GM23338 (cell line): ENCODE data around the gene WDR1. TPM values are rescaled to one million over a fixed set of nuclear protein-coding genes. Genes with fewer than 3 reads are reported as not detected.

ENCODE experiments used
- ATAC-seq: fragments of 200-7000 bp; cut with Tn5 transposase; 3 replicates; pipeline ENCODE4 v1.9.1; 2020
- DNase-seq: peaks from one replicate; pipeline ENCODE4 v3.0.0-alpha.2; 2015; ENCODE audit warnings: low spot score
- H2AFZ ChIP-seq: fragments of 200-600 bp; sonication (generic); 2 replicates; pipeline ENCODE4 v1.8.0; 2016; ENCODE audit warnings: antibody characterized with exemption, mild to moderate bottlenecking, moderate library complexity
- H3F3A ChIP-seq: fragments of 200-600 bp; sonication (generic); replicated peaks from 2 replicates; pipeline ENCODE4 v1.8.0; 2017; ENCODE audit warnings: antibody characterized with exemption, mixed run types, low read depth
- H3K27ac ChIP-seq: fragments of 200-600 bp; sonication (generic); 2 replicates; pipeline ENCODE4 v1.6.1; 2016; ENCODE audit warnings: low read depth
- H3K27me3 ChIP-seq: fragments of 200-600 bp; sonication (generic); 2 replicates; pipeline ENCODE4 v1.8.0; 2016; ENCODE audit warnings: mild to moderate bottlenecking, mixed run types, moderate library complexity; ENCODE audit not compliant: insufficient read depth
- H3K36me3 ChIP-seq: fragments of 200-600 bp; sonication (generic); 2 replicates; pipeline ENCODE4 v1.8.0; 2016; ENCODE audit warnings: mild to moderate bottlenecking; ENCODE audit not compliant: insufficient read depth
- H3K4me1 ChIP-seq: fragments of 200-600 bp; sonication (generic); 2 replicates; pipeline ENCODE4 v1.8.0; 2016; ENCODE audit warnings: mild to moderate bottlenecking, moderate library complexity; ENCODE audit not compliant: insufficient read depth
- H3K4me2 ChIP-seq: fragments of 200-600 bp; sonication (generic); 2 replicates; pipeline ENCODE4 v1.7.1; 2017; ENCODE audit warnings: mixed run types
- H3K4me3 ChIP-seq: fragments of 200-600 bp; sonication (generic); 2 replicates; pipeline ENCODE4 v1.6.1; 2016; ENCODE audit warnings: mixed run types
- H3K79me2 ChIP-seq: fragments of 200-600 bp; sonication (generic); replicated peaks from 2 replicates; pipeline ENCODE4 v1.8.0; 2017; ENCODE audit warnings: mild to moderate bottlenecking; ENCODE audit not compliant: insufficient read depth
- H3K9me2 ChIP-seq: fragments of 200-600 bp; sonication (generic); 2 replicates; pipeline ENCODE4 v1.8.0; 2017; ENCODE audit not compliant: insufficient read depth
- H4K20me1 ChIP-seq: fragments of 200-600 bp; sonication (generic); replicated peaks from 2 replicates; pipeline ENCODE4 v1.8.0; 2017; ENCODE audit warnings: mild to moderate bottlenecking; ENCODE audit not compliant: insufficient read depth
- H3K27ac Mint-ChIP-seq: 2 replicates; pipeline ENCODE4 v1.8.0; 2020; ENCODE audit warnings: inconsistent platforms, mild to moderate bottlenecking, moderate library complexity, mixed read lengths
- H3K27me3 Mint-ChIP-seq: 3 replicates; pipeline ENCODE4 v1.8.0; 2022; ENCODE audit warnings: low read depth, mild to moderate bottlenecking, moderate library complexity, mixed read lengths, inconsistent platforms; ENCODE audit not compliant: insufficient read depth, poor library complexity
- H3K36me3 Mint-ChIP-seq: 3 replicates; pipeline ENCODE4 v1.8.0; 2021; ENCODE audit warnings: low read depth, mild to moderate bottlenecking, inconsistent platforms, moderate library complexity, mixed read lengths
- H3K4me1 Mint-ChIP-seq: 3 replicates; pipeline ENCODE4 v1.8.0; 2020; ENCODE audit warnings: mild to moderate bottlenecking, inconsistent platforms, mixed read lengths
- H3K4me3 Mint-ChIP-seq: 3 replicates; pipeline ENCODE4 v1.8.0; 2021; ENCODE audit warnings: moderate library complexity, mild to moderate bottlenecking, inconsistent platforms, mixed read lengths
- H3K9me3 Mint-ChIP-seq: 3 replicates; pipeline ENCODE4 v1.8.0; 2020; ENCODE audit warnings: moderate library complexity, mild to moderate bottlenecking, inconsistent platforms, mixed read lengths
- CREB1 ChIP-seq: fragments of 250-450 bp; sonication (Bioruptor Pico); IDR thresholded peaks from 2 replicates; pipeline ENCODE4 v1.5.0; 2020; ENCODE audit warnings: low read depth, mild to moderate bottlenecking, moderate library complexity
- EZH2 ChIP-seq: fragments of 200-600 bp; sonication (generic); IDR thresholded peaks from one replicate; pipeline ENCODE4 v1.8.0; 2017; ENCODE audit warnings: antibody characterized with exemption, mild to moderate bottlenecking, low read depth; ENCODE audit not compliant: unreplicated experiment
- EZH2phosphoT487 ChIP-seq: fragments of 200-600 bp; sonication (generic); IDR thresholded peaks from one replicate; pipeline ENCODE4 v1.8.1; 2018; ENCODE audit warnings: antibody characterized with exemption; ENCODE audit not compliant: unreplicated experiment
- JUNB ChIP-seq: IDR thresholded peaks from one replicate; pipeline ENCODE4 v1.6.1; 2016; ENCODE audit warnings: antibody characterized with exemption; ENCODE audit not compliant: unreplicated experiment
- NANOG ChIP-seq: IDR thresholded peaks from 2 replicates; pipeline ENCODE4 v1.6.1; 2016; ENCODE audit warnings: antibody characterized with exemption, borderline replicate concordance
- POLR2AphosphoS5 ChIP-seq: IDR thresholded peaks from 2 replicates; pipeline ENCODE4 v1.6.1; 2016; ENCODE audit warnings: antibody characterized with exemption, low read depth
- REST ChIP-seq: IDR thresholded peaks from one replicate; pipeline ENCODE4 v1.6.1; 2018; ENCODE audit warnings: antibody characterized with exemption; ENCODE audit not compliant: unreplicated experiment
- STAT1 ChIP-seq: IDR thresholded peaks from one replicate; pipeline ENCODE4 v1.6.1; 2016; ENCODE audit warnings: antibody characterized with exemption; ENCODE audit not compliant: unreplicated experiment
- ZNF114 ChIP-seq: fragments of 250-450 bp; sonication (Bioruptor Pico); IDR thresholded peaks from 2 replicates; pipeline ENCODE4 v1.5.0; 2020; ENCODE audit warnings: mild to moderate bottlenecking, moderate library complexity
- ZNF331 ChIP-seq: fragments of 250-450 bp; sonication (Bioruptor Pico); IDR thresholded peaks from 2 replicates; pipeline ENCODE4 v1.5.0; 2020; ENCODE audit warnings: low read depth, mild to moderate bottlenecking, moderate library complexity
- ZNF462 ChIP-seq: fragments of 250-450 bp; sonication (Bioruptor Pico); IDR thresholded peaks from 2 replicates; pipeline ENCODE4 v1.5.0; 2020; ENCODE audit warnings: mild to moderate bottlenecking, moderate library complexity
- polyA plus RNA-seq: library from polyadenylated mRNA; unstranded; fragments of >200 nt; fragmentation: Nextera tagmentation; extraction: Ambion mirVana; gene quantifications from 2 replicates; pipeline ENCODE4 v1.2.1, GENCODE V29; 2016
- total RNA-seq: library from RNA; depleted of rRNA; stranded (reverse); fragments of >200 nt; shearing (Covaris generic); gene quantifications from 2 replicates; pipeline ENCODE4 v1.2.3, GENCODE V29; 2014
- TF ChIP-seq, protein P1 (sequence below): IDR thresholded peaks from 2 replicates; pipeline ENCODE4 v1.6.1; 2016; ENCODE audit warnings: antibody characterized with exemption
- TF ChIP-seq, protein P2 (sequence below), 2 experiments: fragments of 200-600 bp in 1 of 2; sonication (generic) in 1 of 2; conservative IDR thresholded peaks; 2 replicates each; pipeline versions ENCODE4 v1.5.1 to v1.6.1; 2016 to 2017; ENCODE audit warnings: antibody characterized with exemption in 2 of 2, low read depth in 2 of 2, mild to moderate bottlenecking in 2 of 2, moderate library complexity in 1 of 2

Gene WDR1
- total and polyA plus RNA-seq, 2 experiments from 2014 or later = 93.2 to 248 TPM

- Histone ChIP-seq H3K4me1 (no peaks in the 10 kb centered on the region), H3K79me2 (no peaks in the 10 kb centered on the region), H3K4me3 (no peak overlapping the region), H4K20me1 (no peaks in the 10 kb centered on the region), H3K9me2 (peaks cover 14% of the 10 kb centered on the region), H3K4me2 (no peak overlapping the region), H3K36me3 (no peaks in the 10 kb centered on the region), H2AFZ (no peak overlapping the region), H3K27ac (no peak overlapping the region), H3K27me3 (no peaks in the 10 kb centered on the region), H3F3A (no peaks in the 10 kb centered on the region)
- Mint-ChIP-seq H3K27ac (no peak overlapping the region), H3K36me3 (no peaks in the 10 kb centered on the region), H3K4me1 (peaks cover 7% of the 10 kb centered on the region; the same call in 2 of the 3 replicates), H3K9me3 (no peaks in the 10 kb centered on the region), H3K4me3 (no peak overlapping the region), H3K27me3 (peaks cover 2% of the 10 kb centered on the region)
- no peak for DNase-seq
- ATAC-seq = no peak
- no peak for TF ChIP-seq STAT1
- TF ChIP-seq NANOG = no peak
- TF ChIP-seq EZH2phosphoT487 = no peak
- TF ChIP-seq ZNF462 = no peak
- TF ChIP-seq, protein P1, sequence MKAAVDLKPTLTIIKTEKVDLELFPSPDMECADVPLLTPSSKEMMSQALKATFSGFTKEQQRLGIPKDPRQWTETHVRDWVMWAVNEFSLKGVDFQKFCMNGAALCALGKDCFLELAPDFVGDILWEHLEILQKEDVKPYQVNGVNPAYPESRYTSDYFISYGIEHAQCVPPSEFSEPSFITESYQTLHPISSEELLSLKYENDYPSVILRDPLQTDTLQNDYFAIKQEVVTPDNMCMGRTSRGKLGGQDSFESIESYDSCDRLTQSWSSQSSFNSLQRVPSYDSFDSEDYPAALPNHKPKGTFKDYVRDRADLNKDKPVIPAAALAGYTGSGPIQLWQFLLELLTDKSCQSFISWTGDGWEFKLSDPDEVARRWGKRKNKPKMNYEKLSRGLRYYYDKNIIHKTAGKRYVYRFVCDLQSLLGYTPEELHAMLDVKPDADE = no peak
- TF ChIP-seq POLR2AphosphoS5 = no peak
- TF ChIP-seq ZNF114 (CRISPR knock-in tag) = no peak
- TF ChIP-seq JUNB = no peak
- TF ChIP-seq EZH2 = no peak
- TF ChIP-seq CREB1 (CRISPR knock-in tag) = no peak
- TF ChIP-seq, protein P2, sequence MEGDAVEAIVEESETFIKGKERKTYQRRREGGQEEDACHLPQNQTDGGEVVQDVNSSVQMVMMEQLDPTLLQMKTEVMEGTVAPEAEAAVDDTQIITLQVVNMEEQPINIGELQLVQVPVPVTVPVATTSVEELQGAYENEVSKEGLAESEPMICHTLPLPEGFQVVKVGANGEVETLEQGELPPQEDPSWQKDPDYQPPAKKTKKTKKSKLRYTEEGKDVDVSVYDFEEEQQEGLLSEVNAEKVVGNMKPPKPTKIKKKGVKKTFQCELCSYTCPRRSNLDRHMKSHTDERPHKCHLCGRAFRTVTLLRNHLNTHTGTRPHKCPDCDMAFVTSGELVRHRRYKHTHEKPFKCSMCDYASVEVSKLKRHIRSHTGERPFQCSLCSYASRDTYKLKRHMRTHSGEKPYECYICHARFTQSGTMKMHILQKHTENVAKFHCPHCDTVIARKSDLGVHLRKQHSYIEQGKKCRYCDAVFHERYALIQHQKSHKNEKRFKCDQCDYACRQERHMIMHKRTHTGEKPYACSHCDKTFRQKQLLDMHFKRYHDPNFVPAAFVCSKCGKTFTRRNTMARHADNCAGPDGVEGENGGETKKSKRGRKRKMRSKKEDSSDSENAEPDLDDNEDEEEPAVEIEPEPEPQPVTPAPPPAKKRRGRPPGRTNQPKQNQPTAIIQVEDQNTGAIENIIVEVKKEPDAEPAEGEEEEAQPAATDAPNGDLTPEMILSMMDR (conservative IDR thresholded peaks at IDR 0.05; ENCODE audit: low read depth in 2 of 2) = no peak
- no peak for TF ChIP-seq ZNF331
- no peak for TF ChIP-seq REST
Measured at GRCh38 chr4:10154241-10154640, 37.6 kb upstream of the WDR1 start.
